SK-N-SH (cell line): ENCODE data around the gene MEF2D. TPM values are rescaled to one million over a fixed set of nuclear protein-coding genes. Genes with fewer than 3 reads are reported as not detected.

ENCODE experiments used
- CTCF ChIA-PET: fragments of 300-600, 350-600 bp; formaldehyde crosslinking; extraction: SDS; loops from one replicate; lab custom pipeline; 2021; lab: Yijun Ruan, JAX
- POLR2A ChIA-PET: fragments of 350-600 bp; sonication (Branson Sonifier 250); formaldehyde crosslinking; extraction: SDS; loops from one replicate; lab custom pipeline; 2020; ENCODE audit warnings: antibody characterized with exemption, inconsistent platforms; lab: Yijun Ruan, JAX
- DNase-seq: peaks from one replicate; pipeline ENCODE4 v3.0.0; 2012
- H2AFZ ChIP-seq: fragments of 200-600 bp; sonication (generic); 2 replicates; pipeline ENCODE4 v1.8.1; 2016; ENCODE audit warnings: antibody characterized with exemption, mild to moderate bottlenecking, low read depth
- H3F3A ChIP-seq: fragments of 200-600 bp; sonication (generic); replicated peaks from 2 replicates; pipeline ENCODE3; 2016; ENCODE audit warnings: antibody characterized with exemption, mild to moderate bottlenecking; ENCODE audit not compliant: insufficient read depth
- H3K27ac ChIP-seq, 2 experiments: fragments of 200-500 bp in 1 of 2; fragments of 200-600 bp in 1 of 2; sonication (Bioruptor generic) in 1 of 2; sonication (generic), shearing (Covaris generic) in 1 of 2; 2 replicates each; pipeline versions ENCODE4 v1.5.1 to v1.6.1; 2014 to 2016; ENCODE audit warnings: low read depth in 2 of 2, inconsistent platforms in 1 of 2, low read length in 1 of 2, mild to moderate bottlenecking in 1 of 2, mixed read lengths in 1 of 2
- H3K27me3 ChIP-seq: fragments of 200-600 bp; sonication (generic), shearing (Covaris generic); 2 replicates; pipeline ENCODE4 v1.6.1; 2016; ENCODE audit warnings: mixed run types; ENCODE audit not compliant: insufficient read depth
- H3K36me3 ChIP-seq, 2 experiments: fragments of 200-500 bp in 1 of 2; fragments of 200-600 bp in 1 of 2; sonication (Bioruptor generic) in 1 of 2; sonication (generic) in 1 of 2; replicated peaks in 1 of 2; 2 replicates each; pipeline versions ENCODE3 to v1.5.1; 2014 to 2016; ENCODE audit warnings: low read length in 1 of 2, mild to moderate bottlenecking in 1 of 2; ENCODE audit not compliant: insufficient read depth in 2 of 2, control insufficient read depth in 1 of 2
- H3K4me1 ChIP-seq, 2 experiments: fragments of 200-500 bp in 1 of 2; fragments of 200-600 bp in 1 of 2; sonication (Bioruptor generic) in 1 of 2; sonication (generic), shearing (Covaris generic) in 1 of 2; 2 replicates each; pipeline versions ENCODE4 v1.5.1 to v1.6.1; 2014 to 2016; ENCODE audit warnings: low read depth in 1 of 2, low read length in 1 of 2, mixed run types in 1 of 2; ENCODE audit not compliant: insufficient read depth in 2 of 2, control insufficient read depth in 1 of 2
- H3K4me2 ChIP-seq: fragments of 200-600 bp; sonication (generic), shearing (Covaris generic); 2 replicates; pipeline ENCODE4 v1.6.1; 2017; ENCODE audit warnings: mixed run types
- H3K4me3 ChIP-seq, 2 experiments: fragments of 200-500 bp in 1 of 2; fragments of 200-600 bp in 1 of 2; sonication (Bioruptor generic) in 1 of 2; sonication (generic), shearing (Covaris generic) in 1 of 2; 2 replicates each; pipeline versions ENCODE4 v1.5.1 to v1.8.1; 2014 to 2016; ENCODE audit warnings: low read depth in 2 of 2, inconsistent platforms in 1 of 2, low read length in 1 of 2, mild to moderate bottlenecking in 1 of 2, mixed read lengths in 1 of 2, moderate library complexity in 1 of 2
- H3K79me2 ChIP-seq: fragments of 200-600 bp; sonication (generic); 2 replicates; pipeline ENCODE4 v1.8.1; 2017; ENCODE audit warnings: mild to moderate bottlenecking; ENCODE audit not compliant: insufficient read depth
- H3K9ac ChIP-seq: fragments of 200-600 bp; sonication (generic); 2 replicates; pipeline ENCODE4 v1.6.1; 2017; ENCODE audit warnings: mixed run types
- H3K9me2 ChIP-seq: fragments of 200-600 bp; sonication (generic); 2 replicates; pipeline ENCODE4 v1.6.1; 2017; ENCODE audit warnings: mixed run types
- H3K9me3 ChIP-seq: fragments of 200-600 bp; sonication (generic); 2 replicates; pipeline ENCODE4 v1.6.1; 2017; ENCODE audit warnings: mixed run types, mild to moderate bottlenecking, moderate library complexity
- H4K20me1 ChIP-seq: fragments of 200-600 bp; sonication (generic); 2 replicates; pipeline ENCODE4 v1.6.1; 2017; ENCODE audit warnings: mild to moderate bottlenecking, mixed run types; ENCODE audit not compliant: insufficient read depth
- POLR2AphosphoS5 ChIP-seq: IDR thresholded peaks from 2 replicates; pipeline ENCODE4 v1.6.1; 2012; ENCODE audit warnings: low read depth, low read length
- SIN3A ChIP-seq: IDR thresholded peaks from 2 replicates; pipeline ENCODE4 v1.6.1; 2012; ENCODE audit warnings: low read depth, mild to moderate bottlenecking, low read length, moderate library complexity, borderline replicate concordance
- TCF12 ChIP-seq: IDR thresholded peaks from 2 replicates; pipeline ENCODE4 v1.4.0; 2012
- TEAD4 ChIP-seq: IDR thresholded peaks from 2 replicates; pipeline ENCODE4 v1.4.0; 2012; ENCODE audit warnings: mild to moderate bottlenecking, borderline replicate concordance; ENCODE audit not compliant: insufficient read depth
- WGBS: methylation state at CpG from one replicate; pipeline ENCODE4 v1.1.6; 2017; ENCODE audit warnings: low lambda C conversion rate; 5-methylcytosine and 5-hydroxymethylcytosine counted together
- polyA plus RNA-seq, 3 experiments: library from polyadenylated mRNA; depleted of rRNA; stranded (reverse); fragments of >200 nt; gene quantifications; 2 replicates each; pipeline ENCODE4 v1.2.3, GENCODE V29; 2012
- TF ChIP-seq, protein P1 (sequence below): IDR thresholded peaks from 2 replicates; pipeline ENCODE4 v1.6.1; 2012; ENCODE audit warnings: mild to moderate bottlenecking, low read depth, low read length, moderate library complexity
- TF ChIP-seq, protein P2 (sequence below): IDR thresholded peaks from 2 replicates; pipeline ENCODE4 v1.4.0; 2012; ENCODE audit warnings: low read depth, borderline replicate concordance
- TF ChIP-seq, protein P3 (sequence below): fragments of 150-350 bp; IDR thresholded peaks from 2 replicates; pipeline ENCODE4 v1.6.1; 2017; ENCODE audit warnings: antibody characterized with exemption, low read length, low read depth, borderline replicate concordance
- TF ChIP-seq, protein P4 (sequence below): fragments of 200-600 bp; sonication (generic); IDR thresholded peaks from 2 replicates; pipeline ENCODE4 v1.6.1; 2017; ENCODE audit warnings: antibody characterized with exemption, mild to moderate bottlenecking, moderate library complexity

Gene MEF2D
- polyA plus RNA-seq, 1 of the 3 experiments (the other 2 are of a cell fraction): 14.3 TPM

DNA sequence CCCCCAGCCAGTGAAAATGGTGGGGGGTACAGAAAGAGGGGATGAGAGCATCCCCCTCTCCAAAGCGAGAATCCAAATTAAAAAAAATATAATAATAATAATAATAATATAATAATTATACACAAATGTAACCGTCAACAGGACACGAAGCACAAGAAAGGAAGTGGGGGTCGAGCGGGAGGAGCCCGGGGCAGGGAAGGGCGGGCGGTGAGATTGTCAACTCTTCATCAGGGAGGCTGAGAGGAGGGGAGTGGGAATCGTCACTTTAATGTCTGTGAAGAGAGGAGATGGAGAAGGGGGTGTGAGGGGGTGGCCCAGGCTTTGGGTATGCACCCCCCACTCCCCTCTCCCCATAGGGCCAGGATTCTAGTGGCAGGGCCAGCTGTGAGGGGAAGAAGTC lies 33.2 kb downstream of the MEF2D start:
- peak; percentile 13 for DNase-seq
- Histone ChIP-seq H3K4me1 (peaks cover 2 to 11% of the 10 kb centered on the region in 2 experiments; a peak in 2 of 4 replicates), H3K27ac (no peak overlapping the region), H3K9me2 (no peaks in the 10 kb centered on the region), H3K4me3 (no peak overlapping the region), H3K79me2 (peaks cover 4% of the 10 kb centered on the region), H3K36me3 (peaks cover 36 to 39% of the 10 kb centered on the region in 2 experiments), H3K9me3 (no peaks in the 10 kb centered on the region), H3K9ac (no peak overlapping the region), H3K27me3 (no peaks in the 10 kb centered on the region), H3F3A (peaks cover 8% of the 10 kb centered on the region), H4K20me1 (peaks cover 5% of the 10 kb centered on the region; the same call in 1 of the 2 replicates), H3K4me2 (no peak overlapping the region), H2AFZ (no peak overlapping the region)
- no peak for TF ChIP-seq POLR2AphosphoS5
- TF ChIP-seq TEAD4: no peak
- TF ChIP-seq, protein P1, sequence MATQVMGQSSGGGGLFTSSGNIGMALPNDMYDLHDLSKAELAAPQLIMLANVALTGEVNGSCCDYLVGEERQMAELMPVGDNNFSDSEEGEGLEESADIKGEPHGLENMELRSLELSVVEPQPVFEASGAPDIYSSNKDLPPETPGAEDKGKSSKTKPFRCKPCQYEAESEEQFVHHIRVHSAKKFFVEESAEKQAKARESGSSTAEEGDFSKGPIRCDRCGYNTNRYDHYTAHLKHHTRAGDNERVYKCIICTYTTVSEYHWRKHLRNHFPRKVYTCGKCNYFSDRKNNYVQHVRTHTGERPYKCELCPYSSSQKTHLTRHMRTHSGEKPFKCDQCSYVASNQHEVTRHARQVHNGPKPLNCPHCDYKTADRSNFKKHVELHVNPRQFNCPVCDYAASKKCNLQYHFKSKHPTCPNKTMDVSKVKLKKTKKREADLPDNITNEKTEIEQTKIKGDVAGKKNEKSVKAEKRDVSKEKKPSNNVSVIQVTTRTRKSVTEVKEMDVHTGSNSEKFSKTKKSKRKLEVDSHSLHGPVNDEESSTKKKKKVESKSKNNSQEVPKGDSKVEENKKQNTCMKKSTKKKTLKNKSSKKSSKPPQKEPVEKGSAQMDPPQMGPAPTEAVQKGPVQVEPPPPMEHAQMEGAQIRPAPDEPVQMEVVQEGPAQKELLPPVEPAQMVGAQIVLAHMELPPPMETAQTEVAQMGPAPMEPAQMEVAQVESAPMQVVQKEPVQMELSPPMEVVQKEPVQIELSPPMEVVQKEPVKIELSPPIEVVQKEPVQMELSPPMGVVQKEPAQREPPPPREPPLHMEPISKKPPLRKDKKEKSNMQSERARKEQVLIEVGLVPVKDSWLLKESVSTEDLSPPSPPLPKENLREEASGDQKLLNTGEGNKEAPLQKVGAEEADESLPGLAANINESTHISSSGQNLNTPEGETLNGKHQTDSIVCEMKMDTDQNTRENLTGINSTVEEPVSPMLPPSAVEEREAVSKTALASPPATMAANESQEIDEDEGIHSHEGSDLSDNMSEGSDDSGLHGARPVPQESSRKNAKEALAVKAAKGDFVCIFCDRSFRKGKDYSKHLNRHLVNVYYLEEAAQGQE: no peak
- no peak for TF ChIP-seq SIN3A
- TF ChIP-seq, protein P2, sequence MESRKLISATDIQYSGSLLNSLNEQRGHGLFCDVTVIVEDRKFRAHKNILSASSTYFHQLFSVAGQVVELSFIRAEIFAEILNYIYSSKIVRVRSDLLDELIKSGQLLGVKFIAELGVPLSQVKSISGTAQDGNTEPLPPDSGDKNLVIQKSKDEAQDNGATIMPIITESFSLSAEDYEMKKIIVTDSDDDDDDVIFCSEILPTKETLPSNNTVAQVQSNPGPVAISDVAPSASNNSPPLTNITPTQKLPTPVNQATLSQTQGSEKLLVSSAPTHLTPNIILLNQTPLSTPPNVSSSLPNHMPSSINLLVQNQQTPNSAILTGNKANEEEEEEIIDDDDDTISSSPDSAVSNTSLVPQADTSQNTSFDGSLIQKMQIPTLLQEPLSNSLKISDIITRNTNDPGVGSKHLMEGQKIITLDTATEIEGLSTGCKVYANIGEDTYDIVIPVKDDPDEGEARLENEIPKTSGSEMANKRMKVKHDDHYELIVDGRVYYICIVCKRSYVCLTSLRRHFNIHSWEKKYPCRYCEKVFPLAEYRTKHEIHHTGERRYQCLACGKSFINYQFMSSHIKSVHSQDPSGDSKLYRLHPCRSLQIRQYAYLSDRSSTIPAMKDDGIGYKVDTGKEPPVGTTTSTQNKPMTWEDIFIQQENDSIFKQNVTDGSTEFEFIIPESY: no peak
- no peak for TF ChIP-seq TCF12
- TF ChIP-seq, protein P3, sequence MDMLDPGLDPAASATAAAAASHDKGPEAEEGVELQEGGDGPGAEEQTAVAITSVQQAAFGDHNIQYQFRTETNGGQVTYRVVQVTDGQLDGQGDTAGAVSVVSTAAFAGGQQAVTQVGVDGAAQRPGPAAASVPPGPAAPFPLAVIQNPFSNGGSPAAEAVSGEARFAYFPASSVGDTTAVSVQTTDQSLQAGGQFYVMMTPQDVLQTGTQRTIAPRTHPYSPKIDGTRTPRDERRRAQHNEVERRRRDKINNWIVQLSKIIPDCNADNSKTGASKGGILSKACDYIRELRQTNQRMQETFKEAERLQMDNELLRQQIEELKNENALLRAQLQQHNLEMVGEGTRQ: no peak
- 98% methylated on average over 9 of the region's 9 CpGs for WGBS
- ChIA-PET POLR2A (no interaction called here), CTCF (interaction anchor here (1.3 to 5.5 kb wide), 3 partner anchors 14 to 141 kb away, joined by 4 to 25 read pairs (median 8); no protein-coding TSS in a partner anchor)

DNA sequence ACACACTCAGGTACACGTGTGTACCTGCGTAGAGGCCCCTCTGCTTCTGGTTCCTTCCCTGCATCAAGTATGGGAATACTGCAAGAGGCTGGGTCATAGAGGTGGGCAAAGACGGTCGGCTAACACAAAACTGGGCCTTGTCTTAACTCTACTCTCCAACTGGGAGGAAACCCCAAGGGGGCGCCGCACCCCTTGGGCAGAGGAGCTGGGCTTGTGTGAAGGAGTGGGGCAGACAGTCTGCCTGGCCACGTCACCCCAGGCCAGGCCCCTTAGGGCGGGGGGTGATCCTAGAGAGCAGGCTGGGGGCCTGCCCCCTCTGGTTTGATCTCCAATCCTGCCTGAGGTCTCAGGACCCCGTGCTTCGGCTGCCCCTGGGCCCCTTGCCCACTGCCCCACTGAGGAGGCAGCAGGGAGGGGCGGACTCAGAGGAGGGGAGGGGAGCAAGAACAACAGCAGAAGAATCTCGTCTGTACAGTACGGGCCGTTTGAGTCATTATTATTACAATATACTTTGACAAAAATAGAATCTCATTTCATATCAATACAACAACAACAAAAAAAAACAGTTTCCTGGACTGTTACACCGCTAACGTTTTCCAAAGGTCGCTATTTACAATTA lies 34.7 kb downstream of the MEF2D start:
- H3K79me2 ChIP-seq: no peaks in the 10 kb centered on the region; the same call in none of the 2 replicates
- DNase-seq: peak; percentile 31
- TF ChIP-seq, protein P3: no peak
- TF ChIP-seq, protein P4, sequence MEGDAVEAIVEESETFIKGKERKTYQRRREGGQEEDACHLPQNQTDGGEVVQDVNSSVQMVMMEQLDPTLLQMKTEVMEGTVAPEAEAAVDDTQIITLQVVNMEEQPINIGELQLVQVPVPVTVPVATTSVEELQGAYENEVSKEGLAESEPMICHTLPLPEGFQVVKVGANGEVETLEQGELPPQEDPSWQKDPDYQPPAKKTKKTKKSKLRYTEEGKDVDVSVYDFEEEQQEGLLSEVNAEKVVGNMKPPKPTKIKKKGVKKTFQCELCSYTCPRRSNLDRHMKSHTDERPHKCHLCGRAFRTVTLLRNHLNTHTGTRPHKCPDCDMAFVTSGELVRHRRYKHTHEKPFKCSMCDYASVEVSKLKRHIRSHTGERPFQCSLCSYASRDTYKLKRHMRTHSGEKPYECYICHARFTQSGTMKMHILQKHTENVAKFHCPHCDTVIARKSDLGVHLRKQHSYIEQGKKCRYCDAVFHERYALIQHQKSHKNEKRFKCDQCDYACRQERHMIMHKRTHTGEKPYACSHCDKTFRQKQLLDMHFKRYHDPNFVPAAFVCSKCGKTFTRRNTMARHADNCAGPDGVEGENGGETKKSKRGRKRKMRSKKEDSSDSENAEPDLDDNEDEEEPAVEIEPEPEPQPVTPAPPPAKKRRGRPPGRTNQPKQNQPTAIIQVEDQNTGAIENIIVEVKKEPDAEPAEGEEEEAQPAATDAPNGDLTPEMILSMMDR: peak; percentile 39
- H3K4me1 ChIP-seq: peaks cover 0 to 11% of the 10 kb centered on the region in 2 experiments; a peak in 1 of 4 replicates
- POLR2A ChIA-PET: no interaction called here
- no peaks in the 10 kb centered on the region; the same call in 1 of the 2 replicates for H4K20me1 ChIP-seq
- no peaks in the 10 kb centered on the region for H3K9me2 ChIP-seq
- peaks cover 14% of the 10 kb centered on the region for H3F3A ChIP-seq
- no peak overlapping the region for H3K4me2 ChIP-seq
- H3K9ac ChIP-seq: no peak overlapping the region
- 79% methylated on average over 17 of the region's 17 CpGs for WGBS
- H3K4me3 ChIP-seq: no peak overlapping the region
- no peak overlapping the region for H3K27ac ChIP-seq
- peaks cover 27 to 39% of the 10 kb centered on the region in 2 experiments for H3K36me3 ChIP-seq
- H3K9me3 ChIP-seq: no peaks in the 10 kb centered on the region
- H2AFZ ChIP-seq: no peak overlapping the region
- CTCF ChIA-PET: interaction anchor here (1.2 to 1.8 kb wide), 3 partner anchors 15 to 143 kb away, joined by 4 to 8 read pairs (median 5); no protein-coding TSS in a partner anchor
- H3K27me3 ChIP-seq: no peaks in the 10 kb centered on the region
